Naive B cell (primary cell): Measurements from ENCODE around the gene CHCHD6. TPM values are rescaled to one million over a fixed set of nuclear protein-coding genes. Genes with fewer than 3 reads are reported as not detected.
A peak's percentile ranks its signal among the peaks of the same experiment; 100 is the strongest.

Experiments used
- ATAC-seq, 2 donors: fragments of 150-1000 bp; cut with Tn5 transposase; 2 replicates each; pipeline ENCODE4 v1.10.0; 2021; ENCODE audit warnings: low read depth in 2 of 2, mild to moderate bottlenecking in 2 of 2, moderate library complexity in 2 of 2
- DNase-seq: peaks from one replicate; pipeline ENCODE4 v3.0.0; 2022
- H3K27ac Mint-ChIP-seq, 6 donors: one replicate each; pipeline ENCODE4 v1.8.0; 2020 to 2022; ENCODE audit warnings: mild to moderate bottlenecking in 6 of 6, mixed read lengths in 6 of 6, moderate library complexity in 5 of 6, inconsistent platforms in 2 of 6
- H3K27me3 Mint-ChIP-seq, 3 donors: one replicate each; pipeline ENCODE4 v1.8.0; 2021 to 2022; ENCODE audit warnings: mixed read lengths in 3 of 3, mild to moderate bottlenecking in 1 of 3
- H3K36me3 Mint-ChIP-seq, 2 donors: one replicate each; pipeline ENCODE4 v1.8.0; 2020 to 2022; ENCODE audit warnings: mixed read lengths in 2 of 2, inconsistent platforms in 1 of 2, mild to moderate bottlenecking in 1 of 2
- H3K4me1 Mint-ChIP-seq, 3 donors: one replicate each; pipeline ENCODE4 v1.8.0; 2020 to 2022; ENCODE audit warnings: mixed read lengths in 3 of 3, inconsistent platforms in 1 of 3, mild to moderate bottlenecking in 1 of 3, moderate library complexity in 1 of 3
- H3K4me3 Mint-ChIP-seq, 8 donors: one replicate each; pipeline ENCODE4 v1.8.0; 2020 to 2022; ENCODE audit warnings: mild to moderate bottlenecking in 8 of 8, mixed read lengths in 8 of 8, moderate library complexity in 8 of 8, inconsistent platforms in 2 of 8
- H3K9me3 Mint-ChIP-seq, 7 donors: one replicate each; pipeline ENCODE4 v1.8.0; 2020 to 2022; ENCODE audit warnings: mixed read lengths in 7 of 7, mild to moderate bottlenecking in 5 of 7, inconsistent platforms in 2 of 7, moderate library complexity in 1 of 7
- polyA plus RNA-seq, 6 donors: library from polyadenylated mRNA; unstranded; fragments of 300-500 nt; fragmentation: Illumina TruSeq; gene quantifications; one replicate each; pipeline ENCODE4 v1.2.3, GENCODE V29; 2021; ENCODE audit warnings: low read depth in 6 of 6

Gene CHCHD6
- polyA plus RNA-seq, 6 donors from 2014 or later: 8.7 to 16.3 (median 11.1) TPM

DNA sequence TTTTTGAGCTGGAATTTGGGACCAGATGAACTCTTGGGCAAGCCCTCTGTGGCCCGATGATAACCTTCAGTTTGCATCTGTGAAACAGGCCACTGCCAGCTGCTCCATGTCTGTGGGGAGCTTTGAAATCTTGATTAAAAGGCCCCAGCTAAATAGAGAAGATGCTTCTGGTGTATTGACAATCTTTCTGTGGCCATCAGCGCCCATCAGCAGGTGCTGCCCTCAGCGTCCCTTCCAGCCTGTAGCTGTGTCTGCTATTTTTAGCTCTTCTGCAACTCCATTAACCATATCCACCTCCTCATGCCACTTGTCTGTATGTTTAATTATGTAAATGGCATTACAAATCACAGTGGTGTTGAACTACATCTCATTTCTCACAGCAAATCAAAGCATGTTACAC is 54.0 kb downstream of the CHCHD6 start:
- H3K4me3 Mint-ChIP-seq: no peak overlapping the region

GRCh38 chr3:126758882-126759281 is 54.8 kb downstream of the CHCHD6 start:
- DNase-seq: no peak
- Mint-ChIP-seq H3K27me3 (no peaks in the 10 kb centered on the region), H3K27ac (peak overlapping the region in 1 of 6 donors; percentile 80), H3K9me3 (peaks cover 0 to 4% (median 0%) of the 10 kb centered on the region in 7 donors), H3K36me3 (peaks cover 0 to 7% of the 10 kb centered on the region in 2 donors), H3K4me3 (no peak overlapping the region), H3K4me1 (peaks cover 15 to 21% (median 21%) of the 10 kb centered on the region in 3 donors)
- ATAC-seq: no peak

More for the DNA sequence above, 54.0 kb downstream of the CHCHD6 start:
- H3K27me3 Mint-ChIP-seq: no peaks in the 10 kb centered on the region
- peaks cover 0 to 4% (median 0%) of the 10 kb centered on the region in 7 donors for H3K9me3 Mint-ChIP-seq
- peaks cover 0 to 7% of the 10 kb centered on the region in 2 donors for H3K36me3 Mint-ChIP-seq
- H3K27ac Mint-ChIP-seq: peak overlapping the region in 1 of 6 donors; percentile 49
- DNase-seq (no peak), ATAC-seq (no peak)
- H3K4me1 Mint-ChIP-seq: peaks cover 15 to 21% (median 21%) of the 10 kb centered on the region in 3 donors

- DNase-seq: no peak
Measured at GRCh38 chr3:126760541-126760940, 56.5 kb downstream of the CHCHD6 start.

GRCh38 chr3:126763035-126763434 is 59.0 kb downstream of the CHCHD6 start:
- H3K27me3 Mint-ChIP-seq: no peaks in the 10 kb centered on the region
- peaks cover 8 to 13% (median 11%) of the 10 kb centered on the region in 3 donors for H3K4me1 Mint-ChIP-seq
- ATAC-seq: no peak

More at GRCh38 chr3:126760541-126760940, 56.5 kb downstream of the CHCHD6 start:
- ATAC-seq: no peak
- peaks cover 11 to 21% (median 18%) of the 10 kb centered on the region in 3 donors for H3K4me1 Mint-ChIP-seq
- H3K9me3 Mint-ChIP-seq: peaks cover 0 to 4% (median 0%) of the 10 kb centered on the region in 7 donors
- H3K4me3 Mint-ChIP-seq: no peak overlapping the region
- no peak overlapping the region for H3K27ac Mint-ChIP-seq
- peaks cover 0 to 14% of the 10 kb centered on the region in 2 donors for H3K36me3 Mint-ChIP-seq
- H3K27me3 Mint-ChIP-seq: no peaks in the 10 kb centered on the region

DNA sequence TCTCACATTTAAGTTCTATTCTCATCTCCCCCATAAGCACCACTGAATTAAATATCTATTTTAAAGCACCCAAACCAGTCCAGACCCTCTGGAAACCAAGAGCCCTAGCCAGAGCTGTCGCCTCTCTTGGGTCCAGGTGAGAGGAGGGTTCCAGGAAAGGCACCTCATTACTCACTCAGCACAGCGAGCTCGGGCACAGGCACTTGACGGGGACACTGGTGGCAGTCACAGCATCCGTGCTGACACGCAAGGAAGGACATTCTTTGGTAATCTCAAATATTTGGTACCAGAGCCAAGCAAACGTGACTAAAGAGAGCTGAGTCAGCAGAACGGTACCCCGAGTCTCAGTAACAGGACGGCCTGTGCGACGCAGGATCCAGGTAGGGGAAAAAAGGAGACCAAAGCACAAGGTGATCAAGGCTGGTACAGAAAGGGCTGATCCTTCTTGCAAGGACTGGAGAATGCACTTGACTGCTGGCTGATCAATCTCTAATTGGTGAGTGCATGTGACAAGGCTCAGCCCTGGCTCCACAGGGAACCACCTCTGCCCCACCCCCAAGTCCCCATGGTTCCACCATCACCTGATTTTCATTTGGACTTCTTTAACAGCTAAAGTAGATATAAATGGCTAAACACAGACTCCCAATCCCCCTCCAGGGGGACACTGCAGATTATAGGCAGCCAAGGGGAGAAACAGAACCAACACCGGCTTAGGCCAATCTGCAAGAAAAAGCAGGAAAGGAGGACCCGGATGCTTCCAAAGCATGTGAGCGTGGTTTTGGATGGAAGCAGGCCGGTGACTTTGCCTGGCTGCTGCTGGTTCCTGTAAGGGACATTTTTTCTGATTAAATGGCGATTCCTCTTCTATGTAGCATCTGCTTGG is 61.4 kb downstream of the CHCHD6 start:
- DNase-seq (no peak), ATAC-seq (no peak)
- Mint-ChIP-seq H3K36me3 (peaks cover 0 to 30% of the 10 kb centered on the region in 2 donors), H3K9me3 (peaks cover 13 to 19% (median 15%) of the 10 kb centered on the region in 7 donors), H3K27ac (no peak overlapping the region), H3K4me1 (peaks cover 4 to 7% (median 5%) of the 10 kb centered on the region in 3 donors), H3K4me3 (no peak overlapping the region), H3K27me3 (no peaks in the 10 kb centered on the region)

More at GRCh38 chr3:126763035-126763434, 59.0 kb downstream of the CHCHD6 start:
- Mint-ChIP-seq H3K9me3 (peaks cover 4 to 9% (median 5%) of the 10 kb centered on the region in 7 donors), H3K36me3 (peaks cover 0 to 26% of the 10 kb centered on the region in 2 donors), H3K4me3 (no peak overlapping the region), H3K27ac (no peak overlapping the region)
- no peak for DNase-seq

DNA sequence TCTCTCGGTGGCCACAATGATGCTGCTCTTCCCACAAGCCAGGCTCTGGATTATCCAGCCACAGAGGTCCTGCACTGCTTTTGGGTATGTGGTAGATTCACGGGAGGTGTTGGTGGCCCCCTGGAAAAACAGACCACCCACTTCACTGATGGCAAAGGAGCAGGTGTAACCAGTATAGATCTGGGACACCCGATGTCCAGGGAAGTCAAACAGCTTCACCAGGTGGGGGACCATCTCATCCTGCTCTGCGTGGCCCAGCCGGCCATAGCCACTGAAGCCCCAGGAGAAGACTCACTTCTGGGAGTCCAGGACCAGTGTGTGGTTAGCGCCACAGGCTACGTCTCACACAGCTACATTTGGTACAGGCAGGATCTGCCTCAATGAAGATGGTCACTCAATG is 62.6 kb downstream of the CHCHD6 start:
- H3K27ac Mint-ChIP-seq: no peak overlapping the region
- no peak overlapping the region for H3K4me3 Mint-ChIP-seq
- H3K36me3 Mint-ChIP-seq: peaks cover 0 to 29% of the 10 kb centered on the region in 2 donors
- no peaks in the 10 kb centered on the region for H3K27me3 Mint-ChIP-seq
- ATAC-seq: no peak
- H3K9me3 Mint-ChIP-seq: peaks cover 15 to 26% (median 20%) of the 10 kb centered on the region in 7 donors
- no peak for DNase-seq
- H3K4me1 Mint-ChIP-seq: peaks cover 4 to 10% (median 5%) of the 10 kb centered on the region in 3 donors

GRCh38 chr3:126768903-126769302 is 64.9 kb downstream of the CHCHD6 start:
- Mint-ChIP-seq H3K36me3 (peaks cover 6 to 42% of the 10 kb centered on the region in 2 donors), H3K27ac (no peak overlapping the region), H3K4me1 (peaks cover 0 to 11% (median 4%) of the 10 kb centered on the region in 3 donors), H3K27me3 (no peaks in the 10 kb centered on the region), H3K4me3 (no peak overlapping the region), H3K9me3 (peaks cover 18 to 39% (median 23%) of the 10 kb centered on the region in 7 donors)
- DNase-seq (no peak), ATAC-seq (no peak)

- H3K4me1 Mint-ChIP-seq: peaks cover 0 to 11% (median 4%) of the 10 kb centered on the region in 3 donors
- DNase-seq (no peak), ATAC-seq (no peak)
- H3K36me3 Mint-ChIP-seq: peaks cover 6 to 35% of the 10 kb centered on the region in 2 donors
- no peak overlapping the region for H3K4me3 Mint-ChIP-seq
- H3K27me3 Mint-ChIP-seq: no peaks in the 10 kb centered on the region
- no peak overlapping the region for H3K27ac Mint-ChIP-seq
- H3K9me3 Mint-ChIP-seq: peaks cover 18 to 39% (median 23%) of the 10 kb centered on the region in 7 donors
Measured at GRCh38 chr3:126770096-126770495, 66.1 kb downstream of the CHCHD6 start.

GRCh38 chr3:126773167-126773566 is 69.1 kb downstream of the CHCHD6 start:
- H3K36me3 Mint-ChIP-seq: peaks cover 10 to 22% of the 10 kb centered on the region in 2 donors
- ATAC-seq (no peak), DNase-seq (no peak)
- H3K27ac Mint-ChIP-seq: no peak overlapping the region
- no peak overlapping the region for H3K4me3 Mint-ChIP-seq
- H3K27me3 Mint-ChIP-seq: no peaks in the 10 kb centered on the region
- H3K9me3 Mint-ChIP-seq: peaks cover 10 to 33% (median 17%) of the 10 kb centered on the region in 7 donors
- H3K4me1 Mint-ChIP-seq: peaks cover 20 to 29% (median 23%) of the 10 kb centered on the region in 3 donors

GRCh38 chr3:126773783-126774182 is 69.7 kb downstream of the CHCHD6 start:
- no peak for ATAC-seq
- peaks cover 20 to 28% (median 22%) of the 10 kb centered on the region in 3 donors for H3K4me1 Mint-ChIP-seq
- peaks cover 9 to 29% (median 13%) of the 10 kb centered on the region in 7 donors for H3K9me3 Mint-ChIP-seq
- no peak for DNase-seq
- peaks cover 10 to 19% of the 10 kb centered on the region in 2 donors for H3K36me3 Mint-ChIP-seq
- H3K27ac Mint-ChIP-seq: no peak overlapping the region
- H3K27me3 Mint-ChIP-seq: no peaks in the 10 kb centered on the region
- H3K4me3 Mint-ChIP-seq: no peak overlapping the region

- peaks cover 21 to 32% (median 22%) of the 10 kb centered on the region in 3 donors for H3K4me1 Mint-ChIP-seq
- H3K4me3 Mint-ChIP-seq: peak overlapping the region in 2 of 8 donors; percentile 21 to 63
- ATAC-seq: no peak
- H3K27ac Mint-ChIP-seq: peak overlapping the region in 3 of 6 donors; percentile 20 to 69 (median 27)
- H3K9me3 Mint-ChIP-seq: peaks cover 0 to 7% (median 2%) of the 10 kb centered on the region in 7 donors
- DNase-seq: no peak
- H3K36me3 Mint-ChIP-seq: peaks cover 7 to 8% of the 10 kb centered on the region in 2 donors
- H3K27me3 Mint-ChIP-seq: no peaks in the 10 kb centered on the region
Measured at GRCh38 chr3:126777366-126777765, 73.3 kb downstream of the CHCHD6 start.

GRCh38 chr3:126780666-126781065 is 76.6 kb downstream of the CHCHD6 start:
- Mint-ChIP-seq H3K27me3 (no peaks in the 10 kb centered on the region), H3K4me3 (no peak overlapping the region), H3K27ac (peak overlapping the region in 2 of 6 donors; percentile 44 to 67), H3K4me1 (peaks cover 39 to 46% (median 44%) of the 10 kb centered on the region in 3 donors), H3K36me3 (peaks cover 0 to 4% of the 10 kb centered on the region in 2 donors), H3K9me3 (peaks cover 0 to 2% (median 1%) of the 10 kb centered on the region in 7 donors)
- no peak for ATAC-seq
- no peak for DNase-seq

GRCh38 chr3:126781406-126781805 is 77.4 kb downstream of the CHCHD6 start:
- ATAC-seq (no peak), DNase-seq (no peak)
- Mint-ChIP-seq H3K9me3 (peaks cover 0 to 5% (median 1%) of the 10 kb centered on the region in 7 donors), H3K36me3 (peaks cover 0 to under 1% of the 10 kb centered on the region in 2 donors), H3K4me3 (no peak overlapping the region), H3K4me1 (peaks cover 34 to 43% (median 39%) of the 10 kb centered on the region in 3 donors), H3K27me3 (no peaks in the 10 kb centered on the region), H3K27ac (no peak overlapping the region)
